PC-9 (cell line): ENCODE measurements around the gene ZDHHC20. TPM values are rescaled to one million over a fixed set of nuclear protein-coding genes. Genes with fewer than 3 reads are reported as not detected.
A peak's percentile ranks its signal among the peaks of the same experiment; 100 is the strongest.

Source experiments
- BruUV-seq: library from RNA; stranded (reverse); fragments of 400-500 nt; replicated peaks from 2 replicates; lab custom pipeline; 2021; lab: Mats Ljungman, UMichigan
- CTCF ChIA-PET: fragments of 300-600 bp; sonication (Branson Sonifier 250); formaldehyde crosslinking; loops from one replicate; lab custom pipeline; 2022; ENCODE audit warnings: antibody characterized with exemption; lab: Charles Lee
- POLR2A ChIA-PET: fragments of 300-600 bp; sonication (Branson Sonifier 250); formaldehyde crosslinking; loops from one replicate; lab custom pipeline; 2022; ENCODE audit warnings: antibody characterized with exemption; ENCODE audit not compliant: unreplicated experiment; lab: Charles Lee
- DNase-seq, 2 experiments: peaks; one replicate each; pipeline versions ENCODE4 v3.0.0 to v3.0.0-alpha.2; 2015 to 2022; ENCODE audit warnings: mixed read lengths in 1 of 2
- H2AFZ ChIP-seq: fragments of 200-600 bp; sonication (generic); 2 replicates; pipeline ENCODE4 v1.8.1; 2017; ENCODE audit warnings: antibody characterized with exemption
- H3F3A ChIP-seq: fragments of 200-600 bp; sonication (generic); 2 replicates; pipeline ENCODE4 v1.8.1; 2017; ENCODE audit warnings: antibody characterized with exemption, mild to moderate bottlenecking, low read depth; ENCODE audit not compliant: insufficient read depth
- H3K27ac ChIP-seq: fragments of 200-600 bp; sonication (generic); 2 replicates; pipeline ENCODE4 v1.6.1; 2016; ENCODE audit warnings: mixed run types
- H3K27me3 ChIP-seq: fragments of 200-600 bp; sonication (generic); 2 replicates; pipeline ENCODE4 v1.6.1; 2016; ENCODE audit warnings: low read depth, mixed run types; ENCODE audit not compliant: insufficient read depth
- H3K36me3 ChIP-seq: fragments of 200-600 bp; sonication (generic); 2 replicates; pipeline ENCODE4 v1.6.1; 2016; ENCODE audit warnings: low read depth, mixed run types
- H3K4me1 ChIP-seq: fragments of 200-600 bp; sonication (generic); replicated peaks from 2 replicates; pipeline ENCODE4 v1.6.1; 2016; ENCODE audit warnings: mixed run types; ENCODE audit not compliant: insufficient read depth
- H3K4me2 ChIP-seq: fragments of 200-600 bp; sonication (generic); 2 replicates; pipeline ENCODE4 v1.6.1; 2017; ENCODE audit warnings: mixed run types
- H3K4me3 ChIP-seq: fragments of 200-600 bp; sonication (generic); 2 replicates; pipeline ENCODE4 v1.6.1; 2016; ENCODE audit warnings: mixed run types
- H3K79me2 ChIP-seq: fragments of 200-600 bp; sonication (generic); 2 replicates; pipeline ENCODE4 v1.6.1; 2017; ENCODE audit warnings: low read depth, mixed run types
- H3K9me2 ChIP-seq: fragments of 200-600 bp; sonication (generic); 2 replicates; pipeline ENCODE4 v1.8.1; 2017; ENCODE audit warnings: mild to moderate bottlenecking; ENCODE audit not compliant: insufficient read depth
- H3K9me3 ChIP-seq: fragments of 200-600 bp; sonication (generic); 2 replicates; pipeline ENCODE4 v1.8.1; 2016; ENCODE audit warnings: low read depth; ENCODE audit not compliant: insufficient read depth
- H4K20me1 ChIP-seq: fragments of 200-600 bp; sonication (generic); 2 replicates; pipeline ENCODE4 v1.8.1; 2017; ENCODE audit not compliant: insufficient read depth
- EZH2 ChIP-seq: fragments of 200-600 bp; sonication (generic); IDR thresholded peaks from 2 replicates; pipeline ENCODE4 v1.8.0; 2017; ENCODE audit warnings: antibody characterized with exemption, low read depth
- intact Hi-C: fragments of 100-400 bp; cut with micrococcal nuclease; formaldehyde crosslinking; loops from one replicate; pipeline ENCODE4 v1.10.0; 2022; ENCODE audit not compliant: unreplicated experiment
- total RNA-seq: library from RNA; stranded (reverse); gene quantifications from 2 replicates; pipeline ENCODE4 v1.2.3, GENCODE V29; 2021
- TF ChIP-seq, protein P1 (sequence below): fragments of 200-600 bp; sonication (generic); conservative IDR thresholded peaks from 2 replicates; pipeline ENCODE4 v1.6.1; 2017; ENCODE audit warnings: mixed run types, antibody characterized with exemption, mild to moderate bottlenecking, moderate library complexity

Gene ZDHHC20
- total RNA-seq, 1 experiment from 2014 or later: 47.5 TPM

GRCh38 chr13:21402586-21403307, 56.4 kb downstream of the ZDHHC20 start:
- no peak overlapping the region for H2AFZ ChIP-seq
- H3K27ac ChIP-seq: 0 out of 2 replicates have a peak overlapping the region, but pooled peaks have one; percentile 17
- no peaks in the 10 kb centered on the region; the same call in 1 of the 2 replicates for H3K9me3 ChIP-seq
- peak in 1 of 2 experiments; percentile 55 for DNase-seq
- TF ChIP-seq, protein P1, sequence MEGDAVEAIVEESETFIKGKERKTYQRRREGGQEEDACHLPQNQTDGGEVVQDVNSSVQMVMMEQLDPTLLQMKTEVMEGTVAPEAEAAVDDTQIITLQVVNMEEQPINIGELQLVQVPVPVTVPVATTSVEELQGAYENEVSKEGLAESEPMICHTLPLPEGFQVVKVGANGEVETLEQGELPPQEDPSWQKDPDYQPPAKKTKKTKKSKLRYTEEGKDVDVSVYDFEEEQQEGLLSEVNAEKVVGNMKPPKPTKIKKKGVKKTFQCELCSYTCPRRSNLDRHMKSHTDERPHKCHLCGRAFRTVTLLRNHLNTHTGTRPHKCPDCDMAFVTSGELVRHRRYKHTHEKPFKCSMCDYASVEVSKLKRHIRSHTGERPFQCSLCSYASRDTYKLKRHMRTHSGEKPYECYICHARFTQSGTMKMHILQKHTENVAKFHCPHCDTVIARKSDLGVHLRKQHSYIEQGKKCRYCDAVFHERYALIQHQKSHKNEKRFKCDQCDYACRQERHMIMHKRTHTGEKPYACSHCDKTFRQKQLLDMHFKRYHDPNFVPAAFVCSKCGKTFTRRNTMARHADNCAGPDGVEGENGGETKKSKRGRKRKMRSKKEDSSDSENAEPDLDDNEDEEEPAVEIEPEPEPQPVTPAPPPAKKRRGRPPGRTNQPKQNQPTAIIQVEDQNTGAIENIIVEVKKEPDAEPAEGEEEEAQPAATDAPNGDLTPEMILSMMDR: no peak
- no peak for TF ChIP-seq EZH2
- peaks cover 18% of the 10 kb centered on the region for H3K4me1 ChIP-seq
- no peak overlapping the region for H3K4me2 ChIP-seq
- H3K9me2 ChIP-seq: no peaks in the 10 kb centered on the region
- H3K79me2 ChIP-seq: no peaks in the 10 kb centered on the region
- 0 out of 2 replicates have a peak, but pooled peaks cover 7% of the 10 kb centered on the region for H3K36me3 ChIP-seq
- POLR2A ChIA-PET: no interaction called here
- no TSS peak for BruUV-seq
- no peak overlapping the region for H3K4me3 ChIP-seq
- no peaks in the 10 kb centered on the region; the same call in 1 of the 2 replicates for H4K20me1 ChIP-seq
- no peaks in the 10 kb centered on the region for H3K27me3 ChIP-seq
- CTCF ChIA-PET: no interaction called here
- intact Hi-C loops: no loop called here
- H3F3A ChIP-seq: peaks cover 20% of the 10 kb centered on the region

GRCh38 chr13:21399741-21400140, 59.4 kb downstream of the ZDHHC20 start:
- Histone ChIP-seq H4K20me1 (no peaks in the 10 kb centered on the region; the same call in 1 of the 2 replicates), H3K4me1 (peaks cover 18% of the 10 kb centered on the region), H3K27me3 (no peaks in the 10 kb centered on the region), H3K9me2 (no peaks in the 10 kb centered on the region), H3K4me2 (no peak overlapping the region), H3K79me2 (no peaks in the 10 kb centered on the region), H2AFZ (no peak overlapping the region), H3K27ac (peak overlapping the region; percentile 31; the same call in 1 of the 2 replicates), H3K9me3 (no peaks in the 10 kb centered on the region), H3K36me3 (0 out of 2 replicates have a peak, but pooled peaks cover 3% of the 10 kb centered on the region), H3F3A (peaks cover 20% of the 10 kb centered on the region), H3K4me3 (no peak overlapping the region)
- ChIA-PET CTCF (no interaction called here), POLR2A (no interaction called here)
- peak in 1 of 2 experiments; percentile 52 for DNase-seq
- BruUV-seq: no TSS peak
- TF ChIP-seq, protein P1: no peak
- TF ChIP-seq EZH2: no peak
- intact Hi-C loops: no loop called here

DNA sequence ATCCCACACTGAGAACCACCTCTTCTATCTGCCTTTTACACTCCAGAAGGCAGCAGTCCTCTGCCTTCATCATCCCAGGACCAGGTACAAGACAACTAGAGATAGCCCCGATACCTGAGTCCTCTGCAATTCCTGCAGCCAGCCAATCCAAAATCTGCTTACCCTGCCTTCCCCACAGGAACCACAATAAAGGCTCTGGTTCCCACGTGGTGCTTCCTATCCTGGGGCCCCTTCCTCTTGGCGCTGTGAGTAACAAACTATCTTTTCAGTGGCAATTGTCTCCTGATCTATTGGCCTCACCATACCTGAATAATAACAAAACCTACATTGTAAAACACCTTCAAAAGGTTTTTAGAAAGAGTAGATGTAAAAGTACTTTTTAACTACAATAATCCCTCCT, 63.1 kb downstream of the ZDHHC20 start:
- DNase-seq: no peak
- Histone ChIP-seq H3K79me2 (no peaks in the 10 kb centered on the region), H4K20me1 (no peaks in the 10 kb centered on the region), H3K4me1 (no peaks in the 10 kb centered on the region), H2AFZ (no peak overlapping the region), H3K9me3 (no peaks in the 10 kb centered on the region), H3K27ac (no peak overlapping the region), H3K36me3 (peaks cover 14% of the 10 kb centered on the region), H3K27me3 (no peaks in the 10 kb centered on the region), H3F3A (no peaks in the 10 kb centered on the region), H3K4me2 (no peak overlapping the region), H3K9me2 (no peaks in the 10 kb centered on the region), H3K4me3 (no peak overlapping the region)
- ChIA-PET POLR2A (no interaction called here), CTCF (no interaction called here)
- BruUV-seq: no TSS peak
- intact Hi-C loops: no loop called here
- TF ChIP-seq, protein P1: no peak
- TF ChIP-seq EZH2: no peak
